A673 (cell line): ENCODE data around the gene IMMP2L. TPM values are rescaled to one million over a fixed set of nuclear protein-coding genes. Genes with fewer than 3 reads are reported as not detected.

Source experiments
- BruUV-seq: library from RNA; stranded (reverse); fragments of 400-500 nt; replicated peaks from 2 replicates; lab custom pipeline; 2021; lab: Mats Ljungman, UMichigan
- CTCF ChIA-PET: fragments of 300-600 bp; sonication (Branson Sonifier 250); formaldehyde crosslinking; loops from one replicate; lab custom pipeline; 2022; ENCODE audit warnings: antibody characterized with exemption; lab: Charles Lee
- POLR2A ChIA-PET: fragments of 300-600 bp; sonication (Branson Sonifier 250); formaldehyde crosslinking; loops from one replicate; lab custom pipeline; 2022; ENCODE audit warnings: antibody characterized with exemption; ENCODE audit not compliant: low non-redundant PET; lab: Charles Lee
- DNase-seq: peaks from one replicate; pipeline ENCODE4 v3.0.0-alpha.2; 2015; ENCODE audit warnings: low spot score
- H3K27ac ChIP-seq: fragments of 200-600 bp; sonication (generic); 2 replicates; pipeline ENCODE4 v1.5.1; 2016; ENCODE audit warnings: mixed run types, low read depth, mild to moderate bottlenecking, mixed read lengths, antibody characterized with exemption, low read length; ENCODE audit not compliant: poor library complexity, severe bottlenecking
- H3K27me3 ChIP-seq: fragments of 200-600 bp; sonication (generic); replicated peaks from 2 replicates; pipeline ENCODE4 v1.6.1; 2017; ENCODE audit warnings: mixed run types, low read depth, mild to moderate bottlenecking, mixed read lengths, antibody characterized with exemption, low read length; ENCODE audit not compliant: insufficient read depth, poor library complexity
- H3K36me3 ChIP-seq: fragments of 200-600 bp; sonication (generic); 2 replicates; pipeline ENCODE4 v1.6.1; 2016; ENCODE audit warnings: mixed run types, mild to moderate bottlenecking, mixed read lengths, antibody characterized with exemption, low read length; ENCODE audit not compliant: insufficient read depth, poor library complexity, severe bottlenecking
- H3K4me1 ChIP-seq: fragments of 200-600 bp; sonication (generic); 2 replicates; pipeline ENCODE4 v1.6.1; 2017; ENCODE audit warnings: mixed run types, mild to moderate bottlenecking, mixed read lengths, antibody characterized with exemption, low read length; ENCODE audit not compliant: insufficient read depth, poor library complexity, severe bottlenecking
- H3K4me3 ChIP-seq: fragments of 200-600 bp; sonication (generic); 2 replicates; pipeline ENCODE4 v1.5.1; 2016; ENCODE audit warnings: low read depth, mixed run types, mild to moderate bottlenecking, mixed read lengths, low read length; ENCODE audit not compliant: poor library complexity, severe bottlenecking
- H3K9me3 ChIP-seq: fragments of 200-600 bp; sonication (generic); 2 replicates; pipeline ENCODE4 v1.6.1; 2016; ENCODE audit warnings: mixed run types, low read depth, mild to moderate bottlenecking, mixed read lengths, antibody characterized with exemption, low read length; ENCODE audit not compliant: poor library complexity, severe bottlenecking
- EZH2 ChIP-seq: fragments of 200-600 bp; sonication (generic); IDR thresholded peaks from 2 replicates; pipeline ENCODE4 v1.6.1; 2017; ENCODE audit warnings: borderline replicate concordance, low read depth, mild to moderate bottlenecking, mixed read lengths, antibody characterized with exemption, low read length; ENCODE audit not compliant: poor library complexity, severe bottlenecking
- intact Hi-C: fragments of 100-400 bp; cut with micrococcal nuclease; formaldehyde crosslinking; loops from one replicate; pipeline ENCODE4 v1.10.0; 2022; ENCODE audit not compliant: unreplicated experiment
- total RNA-seq: library from RNA; stranded (reverse); gene quantifications from 2 replicates; pipeline ENCODE4 v1.2.3, GENCODE V29; 2021
- TF ChIP-seq, protein P1 (sequence below): fragments of 300-800, 200-600 bp; sonication (generic); conservative IDR thresholded peaks from 2 replicates; pipeline ENCODE4 v1.5.1; 2017; ENCODE audit warnings: low read depth, mild to moderate bottlenecking, antibody characterized with exemption, low read length, moderate library complexity, mixed read lengths

The IMMP2L gene
- total RNA-seq, 1 experiment from 2014 or later = 10.0 TPM

DNA sequence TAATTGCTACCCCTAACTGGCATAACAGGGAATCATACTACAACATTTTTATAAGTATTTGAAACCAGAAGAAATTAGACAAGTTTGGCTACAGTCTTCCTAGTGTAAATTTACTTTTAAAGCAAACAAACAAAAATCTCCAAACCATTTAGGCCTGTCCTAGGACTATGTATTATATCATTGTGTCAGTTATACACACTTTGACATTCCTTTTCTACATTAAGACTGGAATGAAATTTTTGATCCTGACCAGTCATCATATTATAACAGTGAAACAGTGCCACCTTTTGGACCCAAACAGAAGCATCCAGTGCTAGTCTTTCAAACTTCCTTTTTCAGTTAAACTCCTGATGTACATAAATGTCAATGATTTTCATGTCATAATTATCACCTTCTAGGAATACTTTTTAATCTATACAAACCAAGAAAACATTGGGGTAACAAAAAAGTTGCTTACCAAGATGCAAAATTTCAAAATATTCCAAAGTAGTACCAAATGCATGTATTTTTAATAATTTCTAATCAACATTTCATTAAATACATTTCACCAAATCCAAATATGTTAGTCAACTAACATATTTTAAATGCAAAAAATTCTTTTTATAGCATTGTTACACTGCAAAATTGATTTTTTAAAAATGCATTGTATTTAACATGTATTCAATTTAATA, 75.7 kb downstream of the IMMP2L start:
- DNase-seq = peak; percentile 67
- BruUV-seq = no TSS peak

DNA sequence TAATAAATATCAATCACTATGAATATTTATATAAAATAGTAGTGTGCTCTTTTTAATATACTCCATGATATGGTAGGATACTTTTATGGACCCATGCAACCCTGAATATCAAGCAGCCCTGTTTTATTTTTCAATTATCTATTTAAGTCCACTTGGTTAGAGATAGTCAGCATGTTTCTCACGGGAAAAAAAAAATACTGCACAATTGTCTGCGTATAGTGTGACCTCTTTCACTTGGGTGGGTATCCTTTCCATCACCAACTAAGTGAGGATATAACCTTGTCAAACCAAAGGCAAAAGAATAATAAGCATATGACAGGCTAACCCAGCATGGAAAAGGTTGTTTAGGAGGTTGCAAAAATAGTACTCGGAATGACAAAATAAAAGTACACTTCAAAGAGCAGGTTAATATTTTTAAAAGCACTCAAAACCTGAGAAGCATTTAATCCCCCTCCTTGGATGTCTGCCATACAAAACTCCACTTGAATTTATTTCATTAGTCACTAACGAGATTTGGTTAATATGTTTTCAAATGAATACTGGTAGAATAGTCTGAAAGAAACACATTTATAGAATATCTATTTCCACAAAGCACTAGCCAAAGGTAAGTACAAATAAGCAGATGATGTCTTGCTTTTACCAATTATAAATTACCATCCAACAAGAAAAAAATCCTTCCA, 76.5 kb downstream of the IMMP2L start:
- Histone ChIP-seq H3K27ac (no peak overlapping the region), H3K4me1 (peaks cover 8% of the 10 kb centered on the region), H3K9me3 (no peaks in the 10 kb centered on the region), H3K36me3 (no peaks in the 10 kb centered on the region), H3K27me3 (no peaks in the 10 kb centered on the region), H3K4me3 (no peak overlapping the region)
- CTCF ChIA-PET = no interaction called here
- no peak for DNase-seq
- intact Hi-C loops = loop anchor here (5.0 to 10.0 kb wide), 3 partner anchors 246 to 1641 kb away; partner anchors contain the start of gene LRRN3
- POLR2A ChIA-PET = no interaction called here
- TF ChIP-seq, protein P1, sequence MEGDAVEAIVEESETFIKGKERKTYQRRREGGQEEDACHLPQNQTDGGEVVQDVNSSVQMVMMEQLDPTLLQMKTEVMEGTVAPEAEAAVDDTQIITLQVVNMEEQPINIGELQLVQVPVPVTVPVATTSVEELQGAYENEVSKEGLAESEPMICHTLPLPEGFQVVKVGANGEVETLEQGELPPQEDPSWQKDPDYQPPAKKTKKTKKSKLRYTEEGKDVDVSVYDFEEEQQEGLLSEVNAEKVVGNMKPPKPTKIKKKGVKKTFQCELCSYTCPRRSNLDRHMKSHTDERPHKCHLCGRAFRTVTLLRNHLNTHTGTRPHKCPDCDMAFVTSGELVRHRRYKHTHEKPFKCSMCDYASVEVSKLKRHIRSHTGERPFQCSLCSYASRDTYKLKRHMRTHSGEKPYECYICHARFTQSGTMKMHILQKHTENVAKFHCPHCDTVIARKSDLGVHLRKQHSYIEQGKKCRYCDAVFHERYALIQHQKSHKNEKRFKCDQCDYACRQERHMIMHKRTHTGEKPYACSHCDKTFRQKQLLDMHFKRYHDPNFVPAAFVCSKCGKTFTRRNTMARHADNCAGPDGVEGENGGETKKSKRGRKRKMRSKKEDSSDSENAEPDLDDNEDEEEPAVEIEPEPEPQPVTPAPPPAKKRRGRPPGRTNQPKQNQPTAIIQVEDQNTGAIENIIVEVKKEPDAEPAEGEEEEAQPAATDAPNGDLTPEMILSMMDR = no peak
- no peak for TF ChIP-seq EZH2
- BruUV-seq = no TSS peak

More for the DNA sequence above, 75.7 kb downstream of the IMMP2L start:
- Histone ChIP-seq H3K9me3 (no peaks in the 10 kb centered on the region), H3K4me1 (peaks cover 8% of the 10 kb centered on the region), H3K4me3 (no peak overlapping the region), H3K27ac (no peak overlapping the region), H3K36me3 (no peaks in the 10 kb centered on the region), H3K27me3 (no peaks in the 10 kb centered on the region)
- intact Hi-C loops = loop anchor here (5.0 to 10.0 kb wide), 3 partner anchors 246 to 1642 kb away; partner anchors contain the start of gene LRRN3
- TF ChIP-seq, protein P1 = peak; percentile 80
- TF ChIP-seq EZH2 = no peak
- POLR2A ChIA-PET = no interaction called here
- CTCF ChIA-PET = no interaction called here

DNA sequence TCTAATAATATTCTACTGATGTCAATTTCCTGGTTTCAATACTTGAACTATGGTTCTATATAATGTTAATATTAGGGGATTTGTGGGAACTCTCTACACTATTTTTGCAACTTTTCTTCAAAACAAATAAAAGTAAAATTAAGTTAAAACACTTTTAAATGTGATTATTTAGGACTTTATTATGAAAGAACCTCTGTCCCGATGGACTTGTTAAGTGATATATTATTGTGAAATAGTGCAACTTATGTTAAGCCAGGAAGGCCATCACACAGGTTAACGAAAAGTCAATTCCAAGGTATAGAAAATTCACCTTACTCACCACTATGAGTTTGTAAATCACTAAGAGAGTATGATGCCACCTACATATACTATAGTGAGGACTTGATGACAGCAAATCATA, 79.2 kb downstream of the IMMP2L start:
- intact Hi-C loops = loop anchor here (10.0 kb wide), 1 partner anchor 1638 kb away; no protein-coding TSS in a partner anchor
- no peak for TF ChIP-seq EZH2
- TF ChIP-seq, protein P1 = no peak
- ChIA-PET POLR2A (no interaction called here), CTCF (no interaction called here)
- no peak overlapping the region for H3K4me3 ChIP-seq
- no peak for DNase-seq
- no TSS peak for BruUV-seq
- H3K27me3 ChIP-seq = no peaks in the 10 kb centered on the region
- no peaks in the 10 kb centered on the region for H3K9me3 ChIP-seq
- H3K4me1 ChIP-seq = peaks cover 8% of the 10 kb centered on the region
- H3K27ac ChIP-seq = no peak overlapping the region
- H3K36me3 ChIP-seq = no peaks in the 10 kb centered on the region
